GM11168 (cell line): Measurements from ENCODE around the gene SPEG.

Source experiments
- in situ Hi-C: fragments of 300-500 bp; cut with MboI; formaldehyde crosslinking; loops from one replicate; pipeline ENCODE4 v1.12.0; 2022; ENCODE audit warnings: low sequenced_read_pairs; ENCODE audit not compliant: unreplicated experiment

SPEG gene

DNA sequence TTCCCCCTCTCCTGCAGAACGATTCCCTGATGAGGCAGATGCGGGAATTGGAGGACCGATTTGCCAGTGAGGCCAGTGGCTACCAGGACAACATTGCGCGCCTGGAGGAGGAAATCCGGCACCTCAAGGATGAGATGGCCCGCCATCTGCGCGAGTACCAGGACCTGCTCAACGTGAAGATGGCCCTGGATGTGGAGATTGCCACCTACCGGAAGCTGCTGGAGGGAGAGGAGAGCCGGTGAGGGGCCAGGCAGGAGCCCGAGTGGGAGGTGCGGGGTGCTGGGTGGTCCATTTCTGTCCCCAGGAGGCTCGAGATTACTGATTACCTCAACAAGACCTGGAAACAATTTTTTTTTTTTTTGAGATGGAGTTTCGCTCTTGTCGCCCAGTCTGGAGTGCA is 13.3 kb upstream of the SPEG start:
- in situ Hi-C loops = no loop called here

DNA sequence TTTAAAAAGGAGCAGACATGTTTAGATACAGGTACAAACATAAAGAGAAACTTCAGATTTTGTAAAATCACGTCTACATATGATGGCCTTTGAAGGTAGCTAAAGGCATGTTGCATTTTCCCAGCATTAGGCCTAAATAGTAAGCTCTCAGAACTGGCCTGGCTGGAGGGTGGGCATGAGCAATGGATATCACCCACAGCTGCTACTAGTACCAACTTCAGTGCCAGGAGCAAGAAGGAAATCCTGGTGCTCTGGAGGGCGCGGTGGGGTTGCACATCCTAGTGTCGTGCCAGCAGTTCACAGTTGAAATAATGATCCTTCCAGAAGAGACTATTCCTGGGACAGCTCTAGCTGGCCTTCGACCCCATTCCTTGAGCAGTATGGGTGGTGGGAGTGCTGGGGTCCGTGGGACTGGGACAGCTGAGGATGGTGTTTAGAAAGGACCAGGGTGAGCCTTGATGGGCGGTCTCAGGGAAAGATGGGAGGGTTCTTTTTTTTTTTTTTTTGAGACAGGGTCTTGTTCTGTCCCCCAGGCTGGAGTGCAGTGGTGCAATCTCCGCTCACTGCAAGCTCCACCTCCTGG is 11.6 kb upstream of the SPEG start:
- in situ Hi-C loops = no loop called here

DNA sequence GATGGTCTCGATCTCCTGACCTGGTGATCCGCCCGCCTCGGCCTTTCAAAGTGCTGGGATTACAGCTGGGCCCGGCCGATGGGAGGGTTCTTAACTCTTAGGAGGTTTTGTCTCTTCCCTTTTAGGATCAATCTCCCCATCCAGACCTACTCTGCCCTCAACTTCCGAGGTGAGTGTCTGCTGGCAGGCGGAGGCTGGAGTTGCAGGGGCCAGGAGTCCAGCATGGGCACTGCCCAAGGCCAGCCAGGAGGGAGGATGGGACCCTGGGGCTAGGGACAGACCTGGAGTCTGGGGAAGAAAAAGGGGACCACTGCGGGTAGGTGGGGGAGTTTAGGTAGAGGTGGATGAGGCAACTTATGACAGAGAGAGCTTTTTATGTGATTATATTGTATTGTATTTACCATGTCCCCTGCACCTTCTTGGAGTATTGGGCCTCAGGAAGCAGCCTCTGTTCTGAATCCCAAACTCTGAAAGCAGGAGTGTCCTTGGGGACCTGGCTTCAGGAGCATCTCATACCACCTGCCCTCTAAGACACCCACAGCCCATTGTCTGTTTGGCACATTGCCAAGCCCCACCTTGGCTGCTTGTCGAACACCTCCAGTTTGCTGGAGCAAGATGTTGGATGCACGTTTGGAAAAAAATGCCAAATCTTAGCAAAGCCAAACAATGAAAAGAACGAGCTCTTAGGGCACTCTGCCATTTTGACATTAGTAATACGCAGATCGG is 10.8 kb upstream of the SPEG start:
- in situ Hi-C loops = no loop called here

DNA sequence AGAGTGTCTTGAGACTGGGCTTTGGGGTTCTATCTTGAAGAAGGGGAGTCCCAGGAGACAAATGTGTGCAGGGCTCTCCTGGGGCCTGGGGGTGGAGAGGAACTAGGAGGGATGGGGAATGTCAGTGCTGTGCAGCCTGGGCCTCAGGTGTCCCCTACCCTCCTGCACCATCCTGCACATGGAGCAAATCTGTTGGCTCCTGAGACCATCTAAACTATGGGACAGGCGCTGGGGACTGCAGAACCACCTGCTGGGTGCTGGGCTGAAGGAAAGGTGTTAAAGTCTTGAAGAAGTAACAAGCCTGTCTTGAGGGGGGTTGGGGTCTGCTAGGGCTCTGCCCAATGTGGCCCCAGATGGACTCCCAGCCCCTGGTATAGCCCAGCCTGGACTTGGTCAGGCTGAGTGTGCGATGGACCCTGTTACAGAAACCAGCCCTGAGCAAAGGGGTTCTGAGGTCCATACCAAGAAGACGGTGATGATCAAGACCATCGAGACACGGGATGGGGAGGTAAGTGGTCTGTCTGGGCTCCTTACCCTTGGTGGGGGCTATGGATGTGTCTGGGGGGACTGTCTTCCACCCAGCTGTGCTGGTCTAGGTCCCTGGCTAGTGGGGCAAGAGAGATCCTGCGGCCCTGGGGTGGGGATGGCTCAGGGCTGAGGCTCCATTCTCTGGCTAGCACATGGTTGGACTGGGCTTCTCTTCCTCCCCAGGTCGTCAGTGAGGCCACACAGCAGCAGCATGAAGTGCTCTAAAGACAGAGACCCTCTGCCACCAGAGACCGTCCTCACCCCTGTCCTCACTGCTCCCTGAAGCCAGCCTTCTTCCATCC is 9.2 kb upstream of the SPEG start:
- in situ Hi-C loops = no loop called here

DNA sequence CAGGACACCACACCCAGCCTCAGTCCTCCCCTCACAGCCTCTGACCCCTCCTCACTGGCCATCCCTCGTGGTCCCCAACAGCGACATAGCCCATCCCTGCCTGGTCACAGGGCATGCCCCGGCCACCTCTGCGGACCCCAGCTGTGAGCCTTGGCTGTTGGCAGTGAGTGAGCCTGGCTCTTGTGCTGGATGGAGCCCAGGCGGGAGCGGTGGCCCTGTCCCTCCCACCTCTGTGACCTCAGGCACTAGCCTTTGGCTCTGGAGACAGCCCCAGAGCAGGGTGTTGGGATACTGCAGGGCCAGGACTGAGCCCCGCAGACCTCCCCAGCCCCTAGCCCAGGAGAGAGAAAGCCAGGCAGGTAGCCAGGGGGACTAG is 8.6 kb upstream of the SPEG start:
- in situ Hi-C loops = no loop called here

DNA sequence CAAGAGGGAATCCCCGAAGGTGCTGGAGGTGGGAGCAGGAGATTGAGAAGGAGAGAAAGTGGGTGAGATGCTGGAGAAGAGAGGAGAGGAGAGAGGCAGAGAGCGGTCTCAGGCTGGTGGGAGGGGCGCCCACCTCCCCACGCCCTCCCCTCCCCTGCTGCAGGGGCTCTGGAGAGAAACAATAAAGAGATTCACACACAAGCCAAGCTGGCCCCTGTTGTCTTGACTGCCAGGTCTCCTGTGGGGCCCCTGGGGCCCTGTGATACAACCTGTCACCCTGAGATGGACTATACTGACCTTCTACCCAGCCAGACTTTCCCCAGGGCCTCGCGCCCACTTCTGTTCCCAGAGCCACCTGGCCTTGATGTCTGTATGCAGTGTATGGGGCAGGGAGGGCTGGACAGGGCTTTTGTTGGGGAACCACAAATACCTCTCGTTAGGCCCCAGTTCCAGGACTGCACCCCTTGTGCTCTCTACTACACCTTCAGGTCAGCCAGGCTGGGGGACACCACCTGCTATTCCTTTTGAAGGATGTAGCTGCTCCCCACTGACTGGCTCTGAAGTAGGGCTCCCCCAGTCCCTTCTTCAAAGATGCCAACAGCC is 8.0 kb upstream of the SPEG start:
- in situ Hi-C loops = no loop called here

DNA sequence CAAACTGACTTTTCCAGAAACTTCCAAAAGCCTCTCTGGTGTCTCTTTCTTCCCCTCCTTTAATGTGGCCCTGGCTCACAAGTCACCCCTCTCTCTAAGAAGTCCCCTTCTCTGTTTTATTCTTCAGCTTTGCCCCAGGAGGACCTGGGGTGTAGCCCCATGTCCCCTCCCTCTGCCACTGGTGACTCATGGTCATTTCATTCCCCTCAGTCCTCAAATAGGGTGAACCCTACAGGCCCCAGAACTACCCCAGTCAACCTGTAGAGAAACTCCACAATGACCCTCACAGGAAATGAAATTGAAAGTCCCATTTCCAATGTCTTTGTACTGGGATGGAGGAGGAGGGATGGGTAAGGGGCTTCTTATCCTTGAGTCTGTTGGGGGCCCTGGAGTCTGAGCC is 6.2 kb upstream of the SPEG start:
- in situ Hi-C loops = no loop called here

DNA sequence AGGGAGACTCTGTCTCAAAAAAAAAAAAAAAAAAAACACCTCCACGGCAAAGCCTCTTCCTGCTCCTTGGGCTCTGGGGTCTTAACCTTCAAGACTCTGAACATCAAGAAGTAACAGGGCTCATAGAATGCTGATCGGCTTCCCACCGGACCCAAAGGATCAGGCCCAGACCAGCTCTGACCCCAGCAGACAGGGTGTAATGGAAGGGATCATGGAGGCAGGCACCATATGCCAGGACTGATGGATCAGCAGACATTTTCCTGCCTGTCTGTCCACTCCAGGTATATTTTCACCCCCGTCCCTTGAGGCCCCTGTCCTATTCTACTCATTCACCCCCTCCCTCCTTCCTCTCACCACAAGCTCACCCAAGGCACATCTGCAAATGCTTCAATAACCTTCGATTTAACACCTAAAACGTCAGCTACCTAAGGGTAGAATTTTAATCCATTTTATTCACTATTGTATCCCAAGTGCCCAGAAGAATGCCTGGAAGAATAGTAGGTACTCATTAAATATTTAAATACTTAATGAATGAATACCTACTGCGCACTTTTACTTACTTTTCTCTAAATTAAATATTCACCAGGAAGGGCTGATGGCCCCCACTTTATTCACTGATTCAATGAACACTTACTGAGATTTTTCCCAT is 4.6 kb upstream of the SPEG start:
- in situ Hi-C loops = no loop called here

DNA sequence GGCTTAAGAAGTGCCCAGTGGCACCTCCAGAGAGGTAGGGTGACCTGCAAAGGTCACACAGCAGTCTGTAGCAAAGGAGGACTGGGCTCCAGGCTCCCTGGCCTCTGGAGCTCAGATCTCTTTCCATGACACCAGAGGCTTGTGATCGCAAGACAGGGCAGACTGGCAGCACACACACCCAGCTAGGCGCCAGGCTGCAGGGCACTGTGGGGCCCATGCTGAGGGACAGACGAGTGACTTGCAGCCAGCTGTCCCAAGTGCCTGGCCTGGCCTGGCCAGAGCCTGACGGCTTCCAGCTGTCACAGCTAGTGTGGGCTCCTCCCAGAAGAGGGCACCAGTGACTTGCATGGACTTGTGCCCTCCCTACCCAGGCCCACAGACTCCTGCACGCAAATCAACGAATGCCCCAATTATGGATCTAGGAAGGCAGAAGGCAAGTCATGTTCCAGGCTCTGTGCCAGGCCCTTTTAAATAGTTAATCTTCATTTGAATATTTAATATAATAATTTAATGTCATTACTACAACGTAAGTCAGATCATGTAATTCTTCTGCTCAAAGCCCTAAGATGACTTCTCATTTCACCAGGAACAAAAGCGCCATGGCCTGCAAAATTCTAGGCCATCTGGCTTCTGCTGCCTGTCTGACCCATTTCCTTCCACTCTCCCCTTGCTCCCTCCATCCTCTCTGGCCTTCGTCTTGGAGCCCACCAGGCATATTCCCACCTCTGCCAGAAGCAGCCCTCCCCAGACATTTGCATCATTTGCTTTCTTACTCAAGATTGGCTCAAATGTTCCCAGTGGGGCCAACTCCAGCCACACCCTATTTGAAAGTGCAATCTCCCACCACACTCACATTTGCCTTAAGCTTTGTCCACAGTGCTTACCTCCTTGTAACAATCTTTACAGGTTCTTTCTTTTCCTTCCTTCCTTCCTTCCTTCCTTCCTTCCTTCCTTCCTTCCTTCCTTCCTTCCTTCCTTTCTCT is 3.7 kb upstream of the SPEG start:
- in situ Hi-C loops = no loop called here

DNA sequence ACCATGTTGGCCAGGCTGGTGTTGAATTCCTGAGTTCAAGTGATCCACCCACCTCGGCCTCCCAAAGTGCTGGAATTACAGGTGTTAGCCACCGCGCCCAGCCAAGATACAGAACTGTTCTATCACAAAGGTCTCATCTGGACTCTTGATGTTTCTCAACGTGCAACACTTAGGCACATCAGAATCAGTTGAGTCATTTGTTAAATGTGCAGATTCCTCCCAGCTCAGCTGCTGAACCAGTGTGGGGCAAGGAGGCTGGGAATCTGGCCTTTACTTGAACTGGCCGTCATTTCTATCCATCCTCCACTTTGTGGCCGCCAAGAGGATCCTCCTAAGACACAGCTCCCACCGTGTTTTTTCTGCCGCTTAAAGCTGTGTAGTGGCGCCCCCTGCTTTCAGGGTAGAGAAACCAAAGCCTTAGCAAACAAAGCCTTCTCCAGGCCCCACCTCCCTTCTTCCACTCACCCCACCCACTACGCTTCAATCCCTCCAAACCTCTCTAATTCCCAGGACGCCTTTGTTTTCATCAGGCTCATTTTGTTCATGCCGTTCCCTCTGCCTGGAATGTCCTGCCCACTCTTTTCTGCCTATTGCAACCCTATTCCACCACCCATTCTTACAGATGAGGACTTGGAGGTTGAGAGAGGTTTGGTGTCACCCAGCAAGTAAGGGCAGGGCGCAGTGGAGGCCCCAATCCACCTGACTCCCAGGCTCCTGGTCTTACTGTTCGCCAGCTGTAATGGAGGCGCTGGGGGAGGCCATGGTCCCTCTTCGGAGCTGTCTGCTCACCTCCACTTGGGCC is 776 bp upstream of the SPEG start:
- in situ Hi-C loops = no loop called here

DNA sequence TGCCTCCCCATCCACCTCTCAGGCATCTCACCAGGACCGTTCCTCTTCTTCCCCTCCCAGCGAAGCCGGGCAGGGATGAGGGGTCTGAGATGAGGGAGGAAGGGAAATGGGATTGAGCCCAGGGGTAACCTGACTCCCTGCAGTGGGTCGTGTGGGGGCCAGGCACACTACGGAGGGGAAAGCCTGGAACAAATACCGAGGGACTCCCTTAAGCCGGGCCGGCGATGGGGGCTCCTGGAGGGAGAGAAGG is 250 bp upstream of the SPEG start:
- in situ Hi-C loops = no loop called here

DNA sequence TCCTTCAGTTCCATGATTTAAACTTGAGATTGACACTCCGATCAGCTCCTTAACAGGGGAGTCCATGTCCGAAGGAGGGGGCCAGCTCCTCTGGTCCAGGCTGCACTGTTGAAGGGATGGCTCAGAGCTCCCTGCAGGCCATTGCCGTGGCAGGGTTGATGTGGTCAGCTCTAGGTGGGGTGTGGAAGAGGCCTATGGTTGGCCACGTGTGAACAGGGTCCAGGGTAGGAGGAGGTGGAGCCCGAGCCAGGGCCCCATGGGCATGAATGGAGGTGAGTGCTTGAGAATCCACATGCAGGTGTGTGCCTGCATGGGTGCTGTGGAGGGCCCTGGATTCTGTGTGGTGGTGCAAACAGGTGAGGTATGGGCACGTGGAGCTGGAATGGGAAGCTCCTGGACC is 1.1 kb downstream of the SPEG start:
- in situ Hi-C loops = no loop called here

DNA sequence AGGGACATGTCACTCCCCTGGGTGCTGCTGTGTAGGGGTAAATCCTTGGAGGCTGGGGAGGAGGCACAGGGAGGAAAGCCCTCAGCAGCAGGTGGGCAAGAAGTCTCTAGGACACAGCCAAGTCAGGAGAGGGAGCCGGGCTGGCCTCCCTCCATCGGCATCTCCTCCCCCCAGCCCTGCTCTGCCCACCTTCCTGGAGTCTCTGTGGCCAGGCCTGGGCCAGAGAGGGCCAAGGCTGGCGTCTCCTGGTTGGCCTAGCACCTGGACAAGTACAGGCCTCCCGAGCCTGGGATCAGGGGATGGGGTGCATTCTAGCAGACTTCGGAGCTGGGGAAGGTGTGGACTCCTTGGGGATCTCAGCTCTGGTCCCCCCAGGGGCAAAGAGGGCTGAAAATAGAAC is 1.8 kb downstream of the SPEG start:
- in situ Hi-C loops = no loop called here

DNA sequence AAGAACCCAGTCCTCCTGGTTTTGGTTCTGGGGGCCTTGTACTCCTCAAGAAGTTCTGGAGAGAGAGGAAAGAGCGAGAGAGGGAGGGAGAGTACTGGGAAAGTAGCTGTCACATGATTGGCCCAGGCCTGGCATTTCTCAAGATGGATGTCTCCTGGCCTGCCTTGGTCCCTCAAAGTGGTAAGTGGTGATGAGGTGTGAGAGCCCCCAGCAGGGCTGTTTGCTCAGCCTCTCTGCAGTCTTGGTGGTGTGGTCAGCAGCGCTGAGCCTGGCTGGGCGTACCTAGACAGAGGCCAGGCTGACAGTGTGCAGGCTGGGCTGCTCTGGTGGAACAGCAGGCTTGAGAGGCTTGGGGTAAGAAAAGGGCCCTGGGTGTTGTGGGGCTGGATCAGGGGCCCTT is 2.5 kb downstream of the SPEG start:
- in situ Hi-C loops = no loop called here

DNA sequence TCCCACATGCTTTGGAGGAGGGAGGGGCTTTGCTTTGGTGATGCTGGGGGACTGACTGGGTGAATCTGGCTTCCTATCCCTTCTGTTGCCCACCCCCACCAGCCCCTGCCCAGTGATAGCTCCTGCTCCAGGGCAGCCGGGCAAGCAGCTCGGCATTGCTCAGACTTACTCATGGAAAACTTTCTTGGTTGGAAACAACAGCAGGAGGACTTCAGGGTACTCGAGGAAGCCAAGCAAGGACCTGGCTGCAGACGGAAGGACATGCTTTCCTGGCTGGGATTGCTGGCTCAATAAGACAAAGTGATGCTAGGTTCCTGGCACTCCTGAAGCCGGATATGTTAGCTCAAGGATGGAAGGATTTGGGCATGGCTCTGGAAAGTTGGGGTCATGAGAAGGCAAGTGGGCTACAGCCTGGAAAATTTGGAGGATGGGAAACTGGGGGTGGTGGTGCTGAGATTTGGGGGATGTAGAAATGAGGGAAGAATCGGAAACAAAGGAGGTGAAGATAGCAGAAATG is 3.1 kb downstream of the SPEG start:
- in situ Hi-C loops = no loop called here

DNA sequence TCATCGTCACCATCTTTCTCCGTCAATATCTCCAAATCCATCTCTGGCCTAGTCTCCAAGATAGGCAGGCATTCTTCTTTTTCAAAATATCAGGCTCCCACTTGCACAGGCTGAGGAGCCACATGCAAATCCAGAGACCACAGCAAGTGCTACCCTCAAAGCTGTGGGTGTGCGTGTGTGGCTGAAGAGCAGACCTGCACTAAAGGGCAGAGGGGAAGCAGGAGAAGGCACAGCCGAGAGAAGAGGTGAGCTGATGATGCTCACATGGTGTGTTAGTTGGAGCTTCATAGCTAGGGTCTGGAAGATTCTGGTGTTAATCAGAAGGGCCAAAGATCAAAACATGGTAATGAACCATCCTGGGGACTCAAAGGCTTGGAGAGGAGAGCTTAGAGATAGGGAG is 3.8 kb downstream of the SPEG start:
- in situ Hi-C loops = no loop called here

DNA sequence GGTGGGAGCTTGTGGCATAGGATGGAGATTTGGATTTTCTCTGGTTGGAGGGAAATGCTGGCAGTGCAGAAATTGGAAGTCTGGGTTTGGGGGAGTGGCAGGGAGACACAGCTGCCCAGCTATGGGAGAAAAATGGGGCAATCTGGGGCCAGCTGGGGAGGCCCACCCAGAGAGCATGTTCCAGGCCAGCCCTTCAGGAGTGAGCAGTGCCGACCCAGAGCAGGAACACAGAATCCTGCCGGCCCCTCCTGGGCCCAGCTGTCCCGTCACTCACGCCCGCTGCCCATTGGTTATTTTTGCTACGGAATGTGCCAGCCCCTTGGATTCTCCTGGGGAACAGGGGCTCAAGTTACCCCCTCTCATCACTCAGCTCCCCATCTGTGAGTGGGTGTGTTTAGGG is 4.9 kb downstream of the SPEG start:
- in situ Hi-C loops = no loop called here

DNA sequence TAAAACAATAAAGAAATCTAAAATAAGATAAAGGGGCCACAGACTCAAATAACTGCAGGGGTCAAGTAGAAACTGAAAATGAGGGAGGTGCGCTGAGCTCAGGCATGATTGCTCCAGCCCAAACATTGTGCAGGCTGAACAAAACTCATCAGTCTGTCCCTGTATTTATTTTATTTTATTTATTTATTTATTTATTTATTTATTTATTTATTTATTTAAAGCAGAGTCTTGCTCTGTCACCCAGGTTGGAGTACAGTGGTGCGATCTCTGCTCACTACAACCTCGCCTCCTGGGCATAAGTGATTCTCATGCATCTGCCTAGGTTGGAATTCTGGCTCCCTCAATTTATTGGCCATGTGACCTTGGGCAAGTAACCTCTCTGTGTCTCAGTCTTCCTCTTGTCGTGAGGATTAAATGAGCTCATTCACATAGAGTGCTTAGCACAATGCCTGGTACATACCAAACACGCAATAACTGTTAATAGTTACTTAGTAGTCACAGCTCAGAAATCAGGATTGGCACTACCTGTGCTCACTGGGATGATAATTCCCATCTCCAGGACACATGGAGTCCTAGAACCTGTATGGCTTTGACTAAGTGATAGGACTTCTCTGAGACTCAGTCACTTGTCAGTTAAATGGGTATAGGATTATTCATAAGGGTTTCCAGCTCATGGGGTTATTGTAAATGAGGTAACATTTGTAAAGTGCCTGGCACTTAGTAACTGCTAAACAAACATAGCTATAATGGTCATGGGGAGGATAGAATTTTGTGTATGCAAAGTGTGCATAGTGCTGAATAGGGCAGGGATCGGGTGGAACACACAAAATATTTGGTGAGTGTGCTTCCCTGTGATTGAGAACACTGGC is 6.0 kb downstream of the SPEG start:
- in situ Hi-C loops = no loop called here
